PC-3 (cell line): Measurements from ENCODE around the gene XPNPEP1. TPM values are rescaled to one million over a fixed set of nuclear protein-coding genes. Genes with fewer than 3 reads are reported as not detected.

Source experiments
- ATAC-seq: fragments of 200-7000 bp; cut with Tn5 transposase; 2 replicates; pipeline ENCODE4 v1.9.1; 2020; ENCODE audit warnings: mild to moderate bottlenecking, moderate library complexity
- BruUV-seq: library from RNA; stranded (reverse); fragments of 400-500 nt; replicated peaks from 2 replicates; lab custom pipeline; 2021; lab: Mats Ljungman, UMichigan
- CTCF ChIA-PET: fragments of 300-600 bp; sonication (Branson Sonifier 250); formaldehyde crosslinking; loops from one replicate; lab custom pipeline; 2022; ENCODE audit warnings: antibody characterized with exemption; lab: Charles Lee
- POLR2A ChIA-PET: fragments of 300-600 bp; sonication (Branson Sonifier 250); formaldehyde crosslinking; loops from one replicate; lab custom pipeline; 2022; ENCODE audit warnings: antibody characterized with exemption; ENCODE audit not compliant: unreplicated experiment; lab: Charles Lee
- DNase-seq: peaks from one replicate; pipeline ENCODE4 v3.0.0-alpha.2; 2015
- H2AFZ ChIP-seq: fragments of 300-600 bp; sonication (generic); 2 replicates; pipeline ENCODE4 v1.6.0; 2016; ENCODE audit warnings: antibody characterized with exemption, low read length
- H3F3A ChIP-seq: fragments of 300-600 bp; sonication (generic); one replicate; pipeline ENCODE4 v1.6.0; 2017; ENCODE audit warnings: antibody characterized with exemption, low read length, control low read depth, mild to moderate bottlenecking; ENCODE audit not compliant: unreplicated experiment
- H3K27ac ChIP-seq: fragments of 300-600 bp; sonication (generic); 2 replicates; pipeline ENCODE4 v1.5.1; 2016; ENCODE audit warnings: mild to moderate bottlenecking, low read length
- H3K27me3 ChIP-seq: fragments of 300-600 bp; sonication (generic); 2 replicates; pipeline ENCODE4 v1.6.1; 2016; ENCODE audit warnings: low read length, mixed read lengths
- H3K36me3 ChIP-seq: fragments of 300-600 bp; sonication (generic); 2 replicates; pipeline ENCODE4 v1.6.1; 2016; ENCODE audit warnings: low read depth, mixed run types, low read length, mixed read lengths
- H3K4me1 ChIP-seq: fragments of 300-600 bp; sonication (generic); 2 replicates; pipeline ENCODE4 v1.5.1; 2016; ENCODE audit warnings: low read length; ENCODE audit not compliant: insufficient read depth
- H3K4me2 ChIP-seq: fragments of 300-600 bp; sonication (generic); 2 replicates; pipeline ENCODE4 v1.6.0; 2016; ENCODE audit warnings: low read length
- H3K4me3 ChIP-seq: fragments of 300-600 bp; sonication (generic); 2 replicates; pipeline ENCODE4 v1.5.1; 2016; ENCODE audit warnings: mild to moderate bottlenecking, low read length, mixed read lengths
- H3K79me2 ChIP-seq: fragments of 300-600 bp; sonication (generic); 2 replicates; pipeline ENCODE4 v1.6.1; 2017; ENCODE audit warnings: low read length, mixed read lengths
- H3K9ac ChIP-seq: fragments of 300-600 bp; sonication (generic); 2 replicates; pipeline ENCODE4 v1.6.0; 2016; ENCODE audit warnings: mild to moderate bottlenecking, low read length
- H3K9me2 ChIP-seq: fragments of 300-600 bp; sonication (generic); replicated peaks from 2 replicates; pipeline ENCODE4 v1.6.1; 2016; ENCODE audit warnings: mixed run types, low read length, mixed read lengths
- H3K9me3 ChIP-seq: fragments of 300-600 bp; sonication (generic); 2 replicates; pipeline ENCODE4 v1.6.1; 2016; ENCODE audit warnings: low read length, mixed read lengths
- H4K20me1 ChIP-seq: fragments of 300-600 bp; sonication (generic); 2 replicates; pipeline ENCODE4 v1.6.1; 2016; ENCODE audit warnings: low read length, mixed read lengths
- EZH2 ChIP-seq: fragments of 300-600 bp; sonication (generic); IDR thresholded peaks from one replicate; pipeline ENCODE4 v1.6.1; 2017; ENCODE audit warnings: antibody characterized with exemption, mild to moderate bottlenecking, low read length; ENCODE audit not compliant: unreplicated experiment
- EZH2phosphoT487 ChIP-seq: fragments of 300-600 bp; sonication (generic); IDR thresholded peaks from 2 replicates; pipeline ENCODE4 v1.6.1; 2018; ENCODE audit warnings: mild to moderate bottlenecking, antibody characterized with exemption, low read length, borderline replicate concordance
- intact Hi-C: fragments of 100-400 bp; cut with micrococcal nuclease; formaldehyde crosslinking; loops from 2 replicates; pipeline ENCODE4 v1.9.0; 2023
- total RNA-seq: library from RNA; depleted of rRNA; stranded (reverse); fragments of >200 nt; gene quantifications from 2 replicates; pipeline ENCODE4 v1.2.3, GENCODE V29; 2014
- TF ChIP-seq, protein P1 (sequence below): fragments of 300-600 bp; sonication (generic); conservative IDR thresholded peaks from 2 replicates; pipeline ENCODE4 v1.5.1; 2017; ENCODE audit warnings: antibody characterized with exemption, low read depth, mild to moderate bottlenecking, low read length

Gene XPNPEP1
- total RNA-seq, 1 experiment from 2014 or later: 77.3 TPM

DNA sequence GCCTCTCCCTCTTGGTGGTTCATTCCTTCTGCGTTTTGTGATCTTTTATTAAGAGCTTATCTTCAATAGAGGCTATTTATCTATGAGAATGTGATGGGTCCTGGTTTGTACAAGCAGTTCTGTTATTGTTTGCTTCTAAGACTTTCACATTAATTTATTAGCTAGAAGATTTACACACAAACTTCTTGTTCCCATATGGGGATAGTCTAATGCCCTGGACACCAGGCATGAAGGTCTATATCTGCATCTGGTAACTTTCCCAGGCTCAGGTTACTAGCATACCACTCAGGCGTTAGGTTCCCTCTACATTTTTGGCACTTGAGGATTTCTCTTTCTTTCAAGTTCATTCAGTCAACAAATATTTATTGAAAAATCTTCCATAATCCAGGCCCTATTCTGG, 7.7 kb downstream of the XPNPEP1 start:
- no peaks in the 10 kb centered on the region for H3K9me2 ChIP-seq
- peak overlapping the region; percentile 60 for H3K4me2 ChIP-seq
- H3F3A ChIP-seq: no peaks in the 10 kb centered on the region
- no peaks in the 10 kb centered on the region for H3K27me3 ChIP-seq
- H3K79me2 ChIP-seq: peaks cover 78% of the 10 kb centered on the region
- ATAC-seq (no peak), DNase-seq (no peak)
- peaks cover 6% of the 10 kb centered on the region; the same call in 1 of the 2 replicates for H4K20me1 ChIP-seq
- H3K9ac ChIP-seq: no peak overlapping the region
- ChIA-PET CTCF (no interaction called here), POLR2A (no interaction called here)
- H3K4me1 ChIP-seq: peaks cover 52% of the 10 kb centered on the region
- H3K36me3 ChIP-seq: peaks cover 14% of the 10 kb centered on the region; the same call in 1 of the 2 replicates
- BruUV-seq: no TSS peak
- 0 out of 2 replicates have a peak overlapping the region, but pooled peaks have one; percentile 22 for H3K4me3 ChIP-seq
- H3K9me3 ChIP-seq: no peaks in the 10 kb centered on the region
- TF ChIP-seq, protein P1, sequence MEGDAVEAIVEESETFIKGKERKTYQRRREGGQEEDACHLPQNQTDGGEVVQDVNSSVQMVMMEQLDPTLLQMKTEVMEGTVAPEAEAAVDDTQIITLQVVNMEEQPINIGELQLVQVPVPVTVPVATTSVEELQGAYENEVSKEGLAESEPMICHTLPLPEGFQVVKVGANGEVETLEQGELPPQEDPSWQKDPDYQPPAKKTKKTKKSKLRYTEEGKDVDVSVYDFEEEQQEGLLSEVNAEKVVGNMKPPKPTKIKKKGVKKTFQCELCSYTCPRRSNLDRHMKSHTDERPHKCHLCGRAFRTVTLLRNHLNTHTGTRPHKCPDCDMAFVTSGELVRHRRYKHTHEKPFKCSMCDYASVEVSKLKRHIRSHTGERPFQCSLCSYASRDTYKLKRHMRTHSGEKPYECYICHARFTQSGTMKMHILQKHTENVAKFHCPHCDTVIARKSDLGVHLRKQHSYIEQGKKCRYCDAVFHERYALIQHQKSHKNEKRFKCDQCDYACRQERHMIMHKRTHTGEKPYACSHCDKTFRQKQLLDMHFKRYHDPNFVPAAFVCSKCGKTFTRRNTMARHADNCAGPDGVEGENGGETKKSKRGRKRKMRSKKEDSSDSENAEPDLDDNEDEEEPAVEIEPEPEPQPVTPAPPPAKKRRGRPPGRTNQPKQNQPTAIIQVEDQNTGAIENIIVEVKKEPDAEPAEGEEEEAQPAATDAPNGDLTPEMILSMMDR: no peak
- TF ChIP-seq EZH2phosphoT487: no peak
- TF ChIP-seq EZH2: no peak
- intact Hi-C loops: loop anchor here (10.0 kb wide), 1 partner anchor 49 kb away; no protein-coding TSS in a partner anchor
- H2AFZ ChIP-seq: no peak overlapping the region
- peak overlapping the region; percentile 60 for H3K27ac ChIP-seq

DNA sequence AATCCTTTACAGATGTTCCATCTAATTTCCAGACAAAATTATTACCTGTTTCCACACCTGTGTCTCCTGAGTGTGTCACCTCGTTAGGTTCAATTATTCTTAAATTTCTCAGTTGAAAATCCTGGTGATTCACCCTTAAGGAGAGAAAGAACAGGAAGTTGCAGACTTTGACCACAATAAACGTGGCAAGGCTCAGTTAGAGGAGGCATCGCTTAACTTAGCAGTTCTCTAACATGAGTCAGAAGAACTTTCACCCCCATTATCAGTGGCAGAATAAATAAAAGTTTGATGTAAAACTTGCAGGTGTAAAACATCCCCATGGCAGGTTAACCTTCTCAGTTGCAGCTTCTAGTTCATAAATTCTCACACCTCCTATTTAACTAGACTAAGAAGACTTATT, 8.3 kb downstream of the XPNPEP1 start:
- 0 out of 2 replicates have a peak overlapping the region, but pooled peaks have one; percentile 22 for H3K4me3 ChIP-seq
- H3K79me2 ChIP-seq: peaks cover 72% of the 10 kb centered on the region
- no peaks in the 10 kb centered on the region for H3K9me2 ChIP-seq
- DNase-seq (peak; percentile 86), ATAC-seq (peak; percentile 88)
- no TSS peak for BruUV-seq
- TF ChIP-seq, protein P1: no peak
- TF ChIP-seq EZH2 (no peak), EZH2phosphoT487 (no peak)
- no peak overlapping the region for H3K9ac ChIP-seq
- no peaks in the 10 kb centered on the region for H3K9me3 ChIP-seq
- H3F3A ChIP-seq: no peaks in the 10 kb centered on the region
- peaks cover 14% of the 10 kb centered on the region; the same call in 1 of the 2 replicates for H3K36me3 ChIP-seq
- H3K4me1 ChIP-seq: peaks cover 52% of the 10 kb centered on the region
- CTCF ChIA-PET: no interaction called here
- peak overlapping the region; percentile 60 for H3K27ac ChIP-seq
- intact Hi-C loops: loop anchor here (10.0 kb wide), 1 partner anchor 50 kb away; no protein-coding TSS in a partner anchor
- POLR2A ChIA-PET: no interaction called here
- H4K20me1 ChIP-seq: peaks cover 6% of the 10 kb centered on the region; the same call in 1 of the 2 replicates
- H2AFZ ChIP-seq: no peak overlapping the region
- H3K27me3 ChIP-seq: no peaks in the 10 kb centered on the region
- peak overlapping the region; percentile 60 for H3K4me2 ChIP-seq

DNA sequence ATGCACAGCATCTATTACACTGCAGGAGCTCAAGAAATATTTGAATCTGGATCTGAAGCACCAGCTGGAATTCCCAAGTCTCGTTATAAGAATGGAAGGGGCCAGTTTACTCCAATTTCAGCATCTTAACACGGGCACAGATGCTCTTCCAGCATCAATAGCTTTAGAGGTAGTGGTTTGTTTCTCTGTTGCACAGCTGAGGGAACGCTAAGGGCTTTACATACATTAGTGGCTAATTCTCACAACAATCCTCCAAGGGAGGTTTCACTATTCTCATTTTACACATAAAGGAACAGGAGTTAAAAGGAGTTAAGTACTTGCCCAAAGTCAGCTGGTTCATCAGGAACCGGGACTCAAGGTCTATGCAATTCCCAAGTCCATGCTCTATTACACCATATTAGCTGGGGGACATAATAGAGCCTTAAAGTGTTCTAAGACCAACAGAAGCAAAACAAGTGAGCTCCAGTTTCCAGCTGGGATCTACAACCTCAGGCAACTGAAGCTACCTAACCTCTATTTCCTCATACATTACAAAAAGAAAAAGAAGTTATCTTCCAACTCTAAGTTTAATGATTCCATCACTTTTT, 9.9 kb downstream of the XPNPEP1 start:
- H3K79me2 ChIP-seq: peaks cover 64% of the 10 kb centered on the region
- no TSS peak for BruUV-seq
- peak overlapping the region; percentile 53 for H3K27ac ChIP-seq
- H3K4me1 ChIP-seq: peaks cover 43% of the 10 kb centered on the region
- H3K36me3 ChIP-seq: peaks cover 14% of the 10 kb centered on the region
- H3K4me3 ChIP-seq: no peak overlapping the region
- TF ChIP-seq EZH2phosphoT487 (no peak), EZH2 (no peak)
- TF ChIP-seq, protein P1: no peak
- no peaks in the 10 kb centered on the region for H3K9me3 ChIP-seq
- no peak for ATAC-seq
- DNase-seq: no peak
- POLR2A ChIA-PET: no interaction called here
- no peaks in the 10 kb centered on the region for H3F3A ChIP-seq
- H3K9ac ChIP-seq: no peak overlapping the region
- peaks cover 6% of the 10 kb centered on the region; the same call in 1 of the 2 replicates for H4K20me1 ChIP-seq
- peak overlapping the region; percentile 33; the same call in 1 of the 2 replicates for H3K4me2 ChIP-seq
- intact Hi-C loops: loop anchor here (10.0 kb wide), 1 partner anchor 51 kb away; no protein-coding TSS in a partner anchor
- H3K9me2 ChIP-seq: no peaks in the 10 kb centered on the region
- H2AFZ ChIP-seq: no peak overlapping the region
- CTCF ChIA-PET: no interaction called here
- H3K27me3 ChIP-seq: no peaks in the 10 kb centered on the region
